HEK293 (cell line): Measurements from ENCODE around the gene DLG2.

Experiments
- CTCF ChIA-PET: fragments of 350-600 bp; formaldehyde crosslinking; extraction: SDS; loops from one replicate; lab custom pipeline; 2021; ENCODE audit warnings: antibody characterized with exemption; lab: Yijun Ruan, JAX
- POLR2A ChIA-PET: fragments of 300-600 bp; formaldehyde crosslinking; extraction: SDS; loops from one replicate; lab custom pipeline; 2020; ENCODE audit warnings: antibody characterized with exemption, inconsistent platforms; lab: Yijun Ruan, JAX
- H3K27ac ChIP-seq: fragments of 200-500 bp; sonication (Bioruptor generic); 2 replicates; pipeline ENCODE4 v1.5.1; 2014; ENCODE audit warnings: low read depth, low read length, control low read depth, inconsistent platforms; ENCODE audit errors: extremely low read depth
- H3K36me3 ChIP-seq, 2 experiments: fragments of 200-500 bp in 1 of 2; sonication (Bioruptor generic) in 1 of 2; 1 replicate in 1 of 2; 2 replicates in 1 of 2; pipeline ENCODE4 v1.5.1; 2014 to 2017; ENCODE audit warnings: inconsistent platforms in 2 of 2, low read length in 2 of 2; ENCODE audit not compliant: control insufficient read depth in 2 of 2, insufficient read depth in 1 of 2
- H3K4me1 ChIP-seq: fragments of 200-500 bp; sonication (Bioruptor generic); 2 replicates; pipeline ENCODE4 v1.5.1; 2014; ENCODE audit warnings: mild to moderate bottlenecking, low read length, inconsistent platforms; ENCODE audit not compliant: control insufficient read depth, insufficient read depth
- H3K4me3 ChIP-seq: 2 replicates; pipeline ENCODE4 v1.5.1; 2011; ENCODE audit warnings: low read depth, mild to moderate bottlenecking, control low read depth, low read length, moderate library complexity
- H3K9me3 ChIP-seq: fragments of 200-500 bp; sonication (Bioruptor generic); 2 replicates; pipeline ENCODE4 v1.5.1; 2014; ENCODE audit warnings: low read depth, low read length, inconsistent platforms; ENCODE audit not compliant: control insufficient read depth, insufficient read depth
- GLI2 ChIP-seq: fragments of 450-650 bp; formaldehyde crosslinking; IDR thresholded peaks from 2 replicates; pipeline ENCODE4; 2017; ENCODE audit warnings: missing biosample characterization, missing genetic modification characterization, low read depth, borderline replicate concordance
- GLIS1 ChIP-seq: fragments of 450-650 bp; formaldehyde crosslinking; IDR thresholded peaks from 2 replicates; pipeline ENCODE4 v1.5.1; 2016; ENCODE audit warnings: missing biosample characterization, missing genetic modification characterization
- HOXA7 ChIP-seq: sonication (generic); formaldehyde crosslinking; IDR thresholded peaks from 2 replicates; pipeline ENCODE4 v1.8.1; 2022; ENCODE audit warnings: missing genetic modification reagents, borderline replicate concordance
- OSR2 ChIP-seq: fragments of 450-650 bp; formaldehyde crosslinking; IDR thresholded peaks from 2 replicates; pipeline ENCODE4 v1.5.1; 2016; ENCODE audit warnings: missing biosample characterization, missing genetic modification characterization
- PRDM1 ChIP-seq: fragments of 450-650 bp; formaldehyde crosslinking; IDR thresholded peaks from 2 replicates; pipeline ENCODE4; 2016; ENCODE audit warnings: missing biosample characterization, missing genetic modification characterization
- REST ChIP-seq: fragments of 450-650 bp; formaldehyde crosslinking; IDR thresholded peaks from 2 replicates; pipeline ENCODE4 v1.5.1; 2016; ENCODE audit warnings: missing biosample characterization, missing genetic modification characterization
- SALL2 ChIP-seq: fragments of 450-650 bp; formaldehyde crosslinking; IDR thresholded peaks from 2 replicates; pipeline ENCODE4 v1.5.0; 2017; ENCODE audit warnings: missing biosample characterization, mild to moderate bottlenecking, missing genetic modification characterization, borderline replicate concordance
- SP7 ChIP-seq: fragments of 450-650 bp; formaldehyde crosslinking; IDR thresholded peaks from 2 replicates; pipeline ENCODE4 v1.5.1; 2016; ENCODE audit warnings: missing biosample characterization, missing genetic modification characterization
- ZBTB44 ChIP-seq: fragments of 450-650 bp; IDR thresholded peaks from 2 replicates; pipeline ENCODE4 v1.5.1; 2018; ENCODE audit warnings: missing biosample characterization, mild to moderate bottlenecking, missing genetic modification characterization
- ZBTB49 ChIP-seq: fragments of 450-650 bp; formaldehyde crosslinking; IDR thresholded peaks from 2 replicates; pipeline ENCODE4 v1.5.1; 2016; ENCODE audit warnings: missing biosample characterization, missing genetic modification characterization, low read depth
- ZBTB6 ChIP-seq: fragments of 450-650 bp; formaldehyde crosslinking; IDR thresholded peaks from 2 replicates; pipeline ENCODE4 v1.5.1; 2017; ENCODE audit warnings: missing biosample characterization, missing genetic modification characterization
- ZFP41 ChIP-seq: fragments of 450-650 bp; formaldehyde crosslinking; IDR thresholded peaks from 2 replicates; pipeline ENCODE4 v1.5.1; 2016; ENCODE audit warnings: missing biosample characterization, missing genetic modification characterization, borderline replicate concordance
- ZNF10 ChIP-seq: fragments of 450-650 bp; formaldehyde crosslinking; IDR thresholded peaks from 2 replicates; pipeline ENCODE4 v1.5.1; 2017; ENCODE audit warnings: missing biosample characterization, missing genetic modification characterization
- ZNF16 ChIP-seq: fragments of 450-650 bp; formaldehyde crosslinking; IDR thresholded peaks from 2 replicates; pipeline ENCODE4 v1.5.1; 2016; ENCODE audit warnings: low read depth, missing biosample characterization, missing genetic modification characterization
- ZNF184 ChIP-seq: fragments of 450-650 bp; IDR thresholded peaks from 2 replicates; pipeline ENCODE4 v1.5.1; 2018; ENCODE audit warnings: missing biosample characterization, mild to moderate bottlenecking, missing genetic modification characterization
- ZNF302 ChIP-seq: fragments of 450-650 bp; formaldehyde crosslinking; IDR thresholded peaks from 2 replicates; pipeline ENCODE4 v1.5.1; 2016; ENCODE audit warnings: missing biosample characterization, missing genetic modification characterization, low read depth
- ZNF350 ChIP-seq: fragments of 450-650 bp; formaldehyde crosslinking; IDR thresholded peaks from 2 replicates; pipeline ENCODE4 v1.5.0; 2017; ENCODE audit warnings: missing biosample characterization, mild to moderate bottlenecking, missing genetic modification characterization
- ZNF354C ChIP-seq: fragments of 450-650 bp; formaldehyde crosslinking; IDR thresholded peaks from 2 replicates; pipeline ENCODE4 v1.5.1; 2016; ENCODE audit warnings: missing biosample characterization, missing genetic modification characterization, low read depth, borderline replicate concordance
- ZNF521 ChIP-seq: fragments of 450-650 bp; formaldehyde crosslinking; IDR thresholded peaks from 2 replicates; pipeline ENCODE4 v1.5.1; 2017; ENCODE audit warnings: missing biosample characterization, mild to moderate bottlenecking, missing genetic modification characterization
- ZNF555 ChIP-seq: fragments of 450-650 bp; formaldehyde crosslinking; conservative IDR thresholded peaks from 2 replicates; pipeline ENCODE4 v1.5.1; 2017; ENCODE audit warnings: missing biosample characterization, mild to moderate bottlenecking, missing genetic modification characterization, inconsistent platforms
- ZNF585B ChIP-seq: fragments of 450-650 bp; formaldehyde crosslinking; IDR thresholded peaks from 2 replicates; pipeline ENCODE4 v1.5.1; 2016; ENCODE audit warnings: missing biosample characterization, missing genetic modification characterization
- ZNF610 ChIP-seq: fragments of 450-650 bp; formaldehyde crosslinking; IDR thresholded peaks from 2 replicates; pipeline ENCODE4 v1.5.1; 2016; ENCODE audit warnings: missing biosample characterization, missing genetic modification characterization, borderline replicate concordance
- ZNF626 ChIP-seq: fragments of 450-650 bp; sonication (Bioruptor Pico); formaldehyde crosslinking; IDR thresholded peaks from 2 replicates; pipeline ENCODE4 v1.5.1; 2018; ENCODE audit warnings: missing biosample characterization, missing genetic modification characterization, inconsistent platforms
- ZNF629 ChIP-seq: fragments of 450-650 bp; formaldehyde crosslinking; IDR thresholded peaks from 2 replicates; pipeline ENCODE4 v1.5.1; 2017; ENCODE audit warnings: missing biosample characterization, missing genetic modification characterization
- ZNF837 ChIP-seq: fragments of 450-650 bp; formaldehyde crosslinking; IDR thresholded peaks from 2 replicates; pipeline ENCODE4 v1.5.1; 2016; ENCODE audit warnings: missing biosample characterization, missing genetic modification characterization
- ZXDB ChIP-seq: fragments of 450-650 bp; formaldehyde crosslinking; IDR thresholded peaks from 2 replicates; pipeline ENCODE4 v1.5.1; 2016; ENCODE audit warnings: missing biosample characterization, missing genetic modification characterization

The DLG2 gene

GRCh38 chr11:84260862-84261261 lies 1366.3 kb downstream of the DLG2 start:
- ChIA-PET POLR2A (no interaction called here), CTCF (interaction anchor here (1.8 kb wide), 1 partner anchor 424 kb away, joined by 10 read pairs; no protein-coding TSS in a partner anchor)
- no peak overlapping the region for H3K4me3 ChIP-seq
- H3K9me3 ChIP-seq = no peaks in the 10 kb centered on the region
- TF ChIP-seq ZNF302 (no peak), SALL2 (no peak), ZNF629 (no peak), ZNF521 (no peak), ZNF16 (tag by site-specific recombination) (no peak), ZFP41 (tag by site-specific recombination) (no peak), GLIS1 (tag by site-specific recombination) (no peak)
- H3K27ac ChIP-seq = no peak overlapping the region
- no peaks in the 10 kb centered on the region for H3K4me1 ChIP-seq
- H3K36me3 ChIP-seq = no peaks in the 10 kb centered on the region

GRCh38 chr11:84256618-84257017 lies 1370.5 kb downstream of the DLG2 start:
- no peak overlapping the region for H3K4me3 ChIP-seq
- ChIA-PET CTCF (no interaction called here), POLR2A (no interaction called here)
- H3K27ac ChIP-seq = no peak overlapping the region
- TF ChIP-seq ZNF626 (tag by site-specific recombination) (no peak), ZXDB (no peak), ZNF350 (tag by site-specific recombination) (no peak), SALL2 (no peak), ZNF837 (tag by site-specific recombination) (no peak), ZBTB6 (no peak), GLI2 (tag by site-specific recombination) (no peak), ZNF10 (no peak), ZNF354C (tag by site-specific recombination) (no peak), ZBTB44 (tag by site-specific recombination) (no peak), ZNF555 (no peak)
- no peaks in the 10 kb centered on the region for H3K9me3 ChIP-seq
- no peaks in the 10 kb centered on the region for H3K36me3 ChIP-seq
- H3K4me1 ChIP-seq = no peaks in the 10 kb centered on the region

- H3K4me1 ChIP-seq = no peaks in the 10 kb centered on the region
- TF ChIP-seq OSR2 = no peak
- no peak for TF ChIP-seq ZBTB49 (tag by site-specific recombination)
- TF ChIP-seq SP7 = no peak
- TF ChIP-seq ZNF184 (tag by site-specific recombination) = no peak
- TF ChIP-seq HOXA7 (CRISPR knock-in tag) = no peak
- no peak for TF ChIP-seq REST (tag by site-specific recombination)
- no peak for TF ChIP-seq ZNF610 (tag by site-specific recombination)
- no peak for TF ChIP-seq PRDM1 (tag by site-specific recombination)
- TF ChIP-seq ZNF585B (tag by site-specific recombination) = no peak
- CTCF ChIA-PET = no interaction called here
- no peaks in the 10 kb centered on the region for H3K36me3 ChIP-seq
- no peak overlapping the region for H3K27ac ChIP-seq
- H3K9me3 ChIP-seq = no peaks in the 10 kb centered on the region
- no peak overlapping the region for H3K4me3 ChIP-seq
- POLR2A ChIA-PET = no interaction called here
These were observed 1371.7 kb downstream of the DLG2 start for GRCh38 chr11:84255483-84255882.
